ENCODE results near the gene EXOC3L1.

The EXOC3L1 gene

GRCh38 chr16:67196881-67197280 is 6.9 kb upstream of the EXOC3L1 start:
- DNase-seq, result no peak

GRCh38 chr16:67195676-67196075 is 5.7 kb upstream of the EXOC3L1 start:
- DNase-seq, result no peak

GRCh38 chr16:67194260-67194659 is 4.3 kb upstream of the EXOC3L1 start:
- no peak for DNase-seq

GRCh38 chr16:67193536-67193935 is 3.6 kb upstream of the EXOC3L1 start:
- DNase-seq, result no peak

GRCh38 chr16:67192781-67193361 is 2.9 kb upstream of the EXOC3L1 start:
- DNase-seq, result no peak

- DNase-seq, result peak; percentile 40 to 93 (median 88)
Measured at GRCh38 chr16:67191995-67192681, 2.2 kb upstream of the EXOC3L1 start, which contains the start of gene E2F4. Gene E2F4, plus strand, starts transcription at chr16:67192155. Its CDS starts 73 bp downstream, at chr16:67192228.

- DNase-seq, result no peak
Measured at GRCh38 chr16:67191411-67191994, 1.6 kb upstream of the EXOC3L1 start.

GRCh38 chr16:67190448-67191399 is 788 bp upstream of the EXOC3L1 start:
- DNase-seq, result no peak

GRCh38 chr16:67188798-67189197 is 1.1 kb downstream of the EXOC3L1 start:
- DNase-seq, result no peak

GRCh38 chr16:67188323-67188722 is 1.6 kb downstream of the EXOC3L1 start:
- DNase-seq, result no peak

GRCh38 chr16:67187175-67187890 is 2.6 kb downstream of the EXOC3L1 start:
- DNase-seq, result no peak

- no peak for DNase-seq
Measured at GRCh38 chr16:67186550-67186950, 3.4 kb downstream of the EXOC3L1 start.

GRCh38 chr16:67185651-67186134 is 4.2 kb downstream of the EXOC3L1 start:
- DNase-seq, result no peak

- peak; percentile 11 to 84 (median 66) for DNase-seq
Measured at GRCh38 chr16:67184995-67185650, 4.8 kb downstream of the EXOC3L1 start.

GRCh38 chr16:67184453-67184994 is 5.4 kb downstream of the EXOC3L1 start:
- DNase-seq, result no peak

- DNase-seq, result peak; percentile 77 to 98 (median 95)
Measured at GRCh38 chr16:67183627-67184452, 6.1 kb downstream of the EXOC3L1 start, which contains the start of gene MATCAP1. Gene MATCAP1, minus strand, starts transcription at chr16:67183963. Its CDS starts 3,353 bp downstream, at chr16:67180610.

- no peak for DNase-seq
Measured at GRCh38 chr16:67183284-67183626, 6.7 kb downstream of the EXOC3L1 start.

- DNase-seq, result no peak
Measured at GRCh38 chr16:67182288-67182687, 7.6 kb downstream of the EXOC3L1 start.

- peak in 4 of 14 donors; percentile 19 to 66 (median 38) for DNase-seq
Measured at GRCh38 chr16:67181346-67181745, 8.6 kb downstream of the EXOC3L1 start.

GRCh38 chr16:67180166-67180565 is 9.8 kb downstream of the EXOC3L1 start:
- no peak for DNase-seq
